Measurements from ENCODE around the gene TTC7B.
"Not testable (repeated sequence)": the region's sequence is repeated elsewhere in the genome, so short reads cannot be mapped to it uniquely, and the experiment has no call there.

Gene TTC7B

DNA sequence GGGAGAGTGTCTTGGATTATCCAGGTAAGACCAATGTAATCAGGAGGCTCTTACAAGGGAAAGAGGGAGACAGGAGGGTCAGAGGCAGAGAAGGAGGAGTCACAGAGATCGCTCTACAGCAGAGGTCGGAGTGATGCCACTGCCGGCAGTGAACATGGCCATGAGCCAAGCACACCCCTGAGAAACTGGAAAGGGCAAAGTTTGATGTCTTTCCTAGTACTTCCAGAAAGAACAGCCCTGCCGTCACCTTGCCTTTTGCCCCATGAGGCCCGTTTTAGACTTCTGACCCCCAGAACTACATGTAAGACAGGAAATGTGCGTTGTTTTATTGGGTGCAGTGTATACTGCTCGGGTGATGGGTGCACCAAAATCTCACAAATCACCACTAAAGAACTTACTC, 285.7 kb downstream of the TTC7B start:
- Histone ChIP-seq H3K36me3 (ENCODE audit: insufficient read depth, low read length) (no peaks in the 10 kb centered on the region), H3K4me3 (ENCODE audit: low read depth in 1 of 2, low read length in 2 of 2) (no peak overlapping the region), H4K20me1 (ENCODE audit: insufficient read depth, low read length) (no peaks in the 10 kb centered on the region), H2AFZ (ENCODE audit: low read depth, low read length) (no peak overlapping the region), H3K27me3 (ENCODE audit: insufficient read depth, low read length, poor library complexity) (no peaks in the 10 kb centered on the region), H3K4me1 (ENCODE audit: insufficient read depth, low read length) (no peaks in the 10 kb centered on the region), H3K4me2 (ENCODE audit: insufficient read depth, low read length) (no peak overlapping the region), H3K9me3 (ENCODE audit: insufficient read depth, low read length, severe bottlenecking) (no peaks in the 10 kb centered on the region), H3K79me2 (ENCODE audit: insufficient read depth, low read length) (no peaks in the 10 kb centered on the region), H3K27ac (ENCODE audit: low read length) (no peak overlapping the region), H3K9ac (ENCODE audit: low read depth, low read length) (no peak overlapping the region)
- DNase-seq (no peak), ATAC-seq (ENCODE audit: insufficient read depth, low read depth) (no peak)
- TF ChIP-seq, protein P1, sequence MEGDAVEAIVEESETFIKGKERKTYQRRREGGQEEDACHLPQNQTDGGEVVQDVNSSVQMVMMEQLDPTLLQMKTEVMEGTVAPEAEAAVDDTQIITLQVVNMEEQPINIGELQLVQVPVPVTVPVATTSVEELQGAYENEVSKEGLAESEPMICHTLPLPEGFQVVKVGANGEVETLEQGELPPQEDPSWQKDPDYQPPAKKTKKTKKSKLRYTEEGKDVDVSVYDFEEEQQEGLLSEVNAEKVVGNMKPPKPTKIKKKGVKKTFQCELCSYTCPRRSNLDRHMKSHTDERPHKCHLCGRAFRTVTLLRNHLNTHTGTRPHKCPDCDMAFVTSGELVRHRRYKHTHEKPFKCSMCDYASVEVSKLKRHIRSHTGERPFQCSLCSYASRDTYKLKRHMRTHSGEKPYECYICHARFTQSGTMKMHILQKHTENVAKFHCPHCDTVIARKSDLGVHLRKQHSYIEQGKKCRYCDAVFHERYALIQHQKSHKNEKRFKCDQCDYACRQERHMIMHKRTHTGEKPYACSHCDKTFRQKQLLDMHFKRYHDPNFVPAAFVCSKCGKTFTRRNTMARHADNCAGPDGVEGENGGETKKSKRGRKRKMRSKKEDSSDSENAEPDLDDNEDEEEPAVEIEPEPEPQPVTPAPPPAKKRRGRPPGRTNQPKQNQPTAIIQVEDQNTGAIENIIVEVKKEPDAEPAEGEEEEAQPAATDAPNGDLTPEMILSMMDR (IDR thresholded peaks at IDR 0.05; ENCODE audit: borderline replicate concordance, extremely low read depth, low read length, poor library complexity, severe bottlenecking) = no peak
- TF ChIP-seq EZH2 (IDR thresholded peaks at IDR 0.05; ENCODE audit: borderline replicate concordance, low read depth, low read length, severe bottlenecking) = no peak

DNA sequence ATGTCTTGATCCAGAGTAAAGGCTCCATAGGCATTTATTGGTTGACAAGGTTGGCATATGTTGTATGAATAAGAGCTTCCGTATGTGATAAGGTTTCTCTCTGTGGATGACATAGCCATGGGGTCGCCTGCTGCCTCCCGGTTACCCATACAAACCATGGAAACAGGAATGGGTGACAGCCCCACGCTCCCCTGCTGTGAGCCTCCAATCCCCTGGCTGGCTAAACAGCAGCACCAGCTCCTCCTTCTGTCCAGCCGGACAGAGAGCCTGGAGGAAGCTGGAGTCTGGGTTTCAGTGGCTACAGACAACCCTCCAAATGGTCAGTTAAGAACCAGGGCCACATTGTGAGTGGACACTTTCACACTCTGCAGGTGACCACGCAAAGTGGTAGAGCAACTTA, 288.3 kb downstream of the TTC7B start:
- Histone ChIP-seq H3K27me3 (ENCODE audit: insufficient read depth, low read length, poor library complexity) (no peaks in the 10 kb centered on the region), H4K20me1 (ENCODE audit: insufficient read depth, low read length) (no peaks in the 10 kb centered on the region), H3K4me2 (ENCODE audit: insufficient read depth, low read length) (no peak overlapping the region), H3K9me3 (ENCODE audit: insufficient read depth, low read length, severe bottlenecking) (no peaks in the 10 kb centered on the region), H3K4me1 (ENCODE audit: insufficient read depth, low read length) (no peaks in the 10 kb centered on the region), H3K36me3 (ENCODE audit: insufficient read depth, low read length) (no peaks in the 10 kb centered on the region), H3K79me2 (ENCODE audit: insufficient read depth, low read length) (no peaks in the 10 kb centered on the region), H2AFZ (ENCODE audit: low read depth, low read length) (no peak overlapping the region), H3K4me3 (ENCODE audit: low read depth in 1 of 2, low read length in 2 of 2) (no peak overlapping the region), H3K27ac (ENCODE audit: low read length) (no peak overlapping the region), H3K9ac (ENCODE audit: low read depth, low read length) (no peak overlapping the region)
- no peak for ATAC-seq (ENCODE audit: insufficient read depth, low read depth)
- DNase-seq = no peak
- TF ChIP-seq, protein P1 (IDR thresholded peaks at IDR 0.05; ENCODE audit: borderline replicate concordance, extremely low read depth, low read length, poor library complexity, severe bottlenecking) = no peak
- TF ChIP-seq EZH2 (IDR thresholded peaks at IDR 0.05; ENCODE audit: borderline replicate concordance, low read depth, low read length, severe bottlenecking) = no peak

DNA sequence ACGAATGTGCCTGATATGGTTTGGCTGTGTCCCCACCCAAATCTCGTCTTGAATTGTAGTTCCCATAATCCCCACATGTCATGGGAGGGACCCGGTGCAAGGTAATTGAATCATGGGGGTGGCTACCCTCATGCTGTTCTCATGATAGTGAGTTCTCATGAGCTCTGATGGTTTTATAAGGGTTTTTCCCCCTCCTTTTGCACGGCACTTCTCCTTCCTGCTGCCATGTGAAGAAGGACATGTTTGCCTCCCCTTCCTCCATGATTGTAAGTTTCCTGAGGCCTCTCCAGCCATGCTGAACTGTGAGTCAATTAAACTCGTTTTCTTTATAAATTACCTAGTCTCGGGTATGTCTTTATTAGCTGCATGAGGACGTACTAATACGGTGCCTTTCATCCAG, 289.7 kb downstream of the TTC7B start:
- H3K9me3 ChIP-seq (ENCODE audit: insufficient read depth, low read length, severe bottlenecking); H3K27me3 ChIP-seq (ENCODE audit: insufficient read depth, low read length, poor library complexity); H3K9ac ChIP-seq (ENCODE audit: low read depth, low read length); H3K79me2 ChIP-seq (ENCODE audit: insufficient read depth, low read length); DNase-seq; ATAC-seq (ENCODE audit: insufficient read depth, low read depth); H3K4me3 ChIP-seq (ENCODE audit: low read depth in 1 of 2, low read length in 2 of 2); H4K20me1 ChIP-seq (ENCODE audit: insufficient read depth, low read length); H3K4me2 ChIP-seq (ENCODE audit: insufficient read depth, low read length); H3K27ac ChIP-seq (ENCODE audit: low read length); H3K36me3 ChIP-seq (ENCODE audit: insufficient read depth, low read length); H3K4me1 ChIP-seq (ENCODE audit: insufficient read depth, low read length); H2AFZ ChIP-seq (ENCODE audit: low read depth, low read length): not testable (repeated sequence)

DNA sequence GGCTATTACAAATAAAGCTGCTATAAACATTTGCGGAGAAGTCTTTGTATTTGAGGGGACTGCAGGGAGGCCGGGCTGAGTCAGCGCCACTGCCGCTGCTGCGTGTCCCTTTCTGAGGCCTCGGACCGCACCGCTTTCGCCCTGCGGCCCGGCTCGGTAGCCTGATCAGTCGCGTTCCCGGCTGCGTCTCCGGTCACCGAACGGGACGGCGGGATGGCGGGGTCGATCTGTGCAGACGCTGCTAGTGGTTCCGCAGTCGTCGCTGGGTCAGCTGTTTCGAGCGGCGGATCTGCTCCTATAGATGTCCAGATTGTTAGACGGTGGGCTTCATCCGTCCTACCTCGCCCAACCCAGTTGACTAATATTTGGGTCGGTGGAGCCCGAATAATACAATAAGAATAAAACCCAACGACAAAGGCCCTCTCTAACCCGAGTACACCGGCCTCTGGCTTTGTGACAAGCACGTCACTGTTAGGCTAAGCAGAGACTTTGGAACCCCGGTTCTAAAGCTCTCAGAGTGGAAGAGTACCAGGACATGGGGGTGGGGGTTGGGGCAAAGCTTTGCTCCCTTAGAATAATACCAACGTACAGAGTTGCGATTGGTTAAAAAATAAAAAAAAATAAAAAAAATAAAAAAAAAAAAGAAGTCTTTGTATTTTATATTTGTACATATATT, 290.7 kb downstream of the TTC7B start:
- H3K27me3 ChIP-seq (ENCODE audit: insufficient read depth, low read length, poor library complexity); H3K9ac ChIP-seq (ENCODE audit: low read depth, low read length); H3K36me3 ChIP-seq (ENCODE audit: insufficient read depth, low read length); H4K20me1 ChIP-seq (ENCODE audit: insufficient read depth, low read length); H3K4me2 ChIP-seq (ENCODE audit: insufficient read depth, low read length); H3K9me3 ChIP-seq (ENCODE audit: insufficient read depth, low read length, severe bottlenecking); H3K27ac ChIP-seq (ENCODE audit: low read length); H2AFZ ChIP-seq (ENCODE audit: low read depth, low read length); DNase-seq; H3K4me1 ChIP-seq (ENCODE audit: insufficient read depth, low read length); H3K79me2 ChIP-seq (ENCODE audit: insufficient read depth, low read length); H3K4me3 ChIP-seq (ENCODE audit: low read depth in 1 of 2, low read length in 2 of 2): not testable (repeated sequence)
- peak; percentile 57 for ATAC-seq (ENCODE audit: insufficient read depth, low read depth)
